ENCODE measurements around the gene RBM25. TPM values are rescaled to one million over a fixed set of nuclear protein-coding genes. Genes with fewer than 3 reads are reported as not detected.
A peak's percentile ranks its signal among the peaks of the same experiment; 100 is the strongest.

Gene RBM25
- total RNA-seq, 1 donor from 2014 or later = 70.1 TPM

DNA sequence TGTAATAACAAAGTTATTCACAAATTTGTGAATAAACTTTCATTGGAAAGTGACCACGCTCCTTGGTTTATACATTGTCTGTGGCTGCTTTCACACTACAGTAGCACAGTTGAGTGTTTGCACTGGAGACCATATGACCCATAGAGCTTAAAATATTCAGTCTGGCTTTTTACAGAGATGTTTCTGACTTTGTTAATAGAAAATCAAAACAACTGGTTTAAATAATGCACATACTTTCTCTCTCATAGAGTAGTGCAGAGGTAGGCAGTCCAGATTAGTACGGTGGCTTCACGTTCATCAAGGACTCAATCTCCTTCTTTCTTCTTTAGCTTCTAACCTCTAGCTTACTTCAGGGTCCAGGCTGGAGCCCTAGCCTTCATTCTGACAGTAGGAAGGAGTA, 114.2 kb downstream of the RBM25 start:
- TF ChIP-seq, protein P1, sequence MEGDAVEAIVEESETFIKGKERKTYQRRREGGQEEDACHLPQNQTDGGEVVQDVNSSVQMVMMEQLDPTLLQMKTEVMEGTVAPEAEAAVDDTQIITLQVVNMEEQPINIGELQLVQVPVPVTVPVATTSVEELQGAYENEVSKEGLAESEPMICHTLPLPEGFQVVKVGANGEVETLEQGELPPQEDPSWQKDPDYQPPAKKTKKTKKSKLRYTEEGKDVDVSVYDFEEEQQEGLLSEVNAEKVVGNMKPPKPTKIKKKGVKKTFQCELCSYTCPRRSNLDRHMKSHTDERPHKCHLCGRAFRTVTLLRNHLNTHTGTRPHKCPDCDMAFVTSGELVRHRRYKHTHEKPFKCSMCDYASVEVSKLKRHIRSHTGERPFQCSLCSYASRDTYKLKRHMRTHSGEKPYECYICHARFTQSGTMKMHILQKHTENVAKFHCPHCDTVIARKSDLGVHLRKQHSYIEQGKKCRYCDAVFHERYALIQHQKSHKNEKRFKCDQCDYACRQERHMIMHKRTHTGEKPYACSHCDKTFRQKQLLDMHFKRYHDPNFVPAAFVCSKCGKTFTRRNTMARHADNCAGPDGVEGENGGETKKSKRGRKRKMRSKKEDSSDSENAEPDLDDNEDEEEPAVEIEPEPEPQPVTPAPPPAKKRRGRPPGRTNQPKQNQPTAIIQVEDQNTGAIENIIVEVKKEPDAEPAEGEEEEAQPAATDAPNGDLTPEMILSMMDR (IDR thresholded peaks at IDR 0.05) = no peak
- Histone ChIP-seq H3K4me1 (peaks cover 8% of the 10 kb centered on the region), H3K4me3 (no peak overlapping the region), H3K27ac (no peak overlapping the region), H3K9me3 (no peaks in the 10 kb centered on the region), H3K36me3 (peaks cover 90% of the 10 kb centered on the region), H3K27me3 (no peaks in the 10 kb centered on the region)
- no peak for DNase-seq
- ATAC-seq = no peak
- intact Hi-C loops (cut with DNase I) = no loop called here

DNA sequence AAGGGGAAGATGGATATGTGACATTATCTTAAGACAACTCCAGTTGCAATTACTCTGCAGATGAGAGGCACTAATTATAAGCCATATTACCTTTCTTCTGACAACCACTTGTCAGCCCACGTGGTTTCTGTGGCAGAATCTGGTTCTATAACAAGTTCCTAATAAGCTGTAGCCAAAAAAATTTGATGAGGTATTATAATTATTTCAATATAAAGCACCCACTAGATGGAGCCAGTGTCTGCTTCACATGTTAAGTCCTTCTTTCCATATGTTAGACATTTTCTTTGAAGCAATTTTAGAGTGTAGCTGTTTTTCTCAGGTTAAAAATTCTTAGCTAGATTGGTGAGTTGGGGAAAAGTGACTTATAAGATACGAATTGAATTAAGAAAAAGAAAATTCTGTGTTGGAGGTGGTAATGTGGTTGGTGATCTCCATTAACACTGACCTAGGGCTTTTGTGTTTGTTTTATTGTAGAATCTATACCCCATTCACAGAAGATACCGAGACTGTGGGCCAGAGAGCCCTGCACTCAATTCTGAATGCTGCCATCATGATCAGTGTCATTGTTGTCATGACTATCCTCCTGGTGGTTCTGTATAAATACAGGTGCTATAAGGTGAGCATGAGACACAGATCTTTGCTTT, 114.9 kb downstream of the RBM25 start:
- H3K4me1 ChIP-seq = peaks cover 8% of the 10 kb centered on the region
- intact Hi-C loops (cut with DNase I) = no loop called here
- peaks cover 91% of the 10 kb centered on the region for H3K36me3 ChIP-seq
- DNase-seq (no peak), ATAC-seq (peak; percentile 36)
- H3K9me3 ChIP-seq = no peaks in the 10 kb centered on the region
- no peak overlapping the region for H3K27ac ChIP-seq
- H3K27me3 ChIP-seq = no peaks in the 10 kb centered on the region
- no peak overlapping the region for H3K4me3 ChIP-seq
- TF ChIP-seq, protein P1 (IDR thresholded peaks at IDR 0.05) = peak; percentile 48

Other genes starting within 250 kb of the RBM25 start
- gene DPF3, start 164.4 kb upstream of the RBM25 start, total RNA-seq = 0.90 TPM
- 21.1 TPM for gene DCAF4, start 132.1 kb upstream of the RBM25 start, total RNA-seq
- 21.6 TPM for gene ZFYVE1, start 31.4 kb upstream of the RBM25 start, total RNA-seq
- 63.9 TPM for gene PSEN1, start 78.0 kb downstream of the RBM25 start, total RNA-seq
- 20.2 TPM for gene PAPLN, start 179.0 kb downstream of the RBM25 start, total RNA-seq

All from upper lobe of right lung (tissue), 1 donor.